Left ventricle myocardium superior (tissue), 1 donor: Measurements from ENCODE around the gene CYP4F2. TPM values are rescaled to one million over a fixed set of nuclear protein-coding genes. Genes with fewer than 3 reads are reported as not detected.
"Not testable (repeated sequence)": the region's sequence is repeated elsewhere in the genome, so short reads cannot be mapped to it uniquely, and the experiment has no call there.

Experiments
- ATAC-seq: fragments of 200-7000 bp; cut with Tn5 transposase; one replicate; pipeline ENCODE4 v1.9.1; 2020; ENCODE audit warnings: mild to moderate bottlenecking, moderate library complexity
- DNase-seq: peaks from one replicate; pipeline ENCODE4 v3.0.0-alpha.2; 2020
- intact Hi-C: fragments of 100-400 bp; cut with micrococcal nuclease; formaldehyde crosslinking; loops from one replicate; pipeline ENCODE4 v1.11.0; 2022
- long read RNA-seq: library from polyadenylated mRNA; unstranded; transcript quantifications from one replicate; pipeline ENCODE4 v2.0.0, GENCODE V29; 2021
- total RNA-seq: library from RNA; stranded (reverse); fragmentation: NEBNext Ultra II Directional; extraction: Animal tissue kit (Norgen Biotek cat#: 25700); gene quantifications from one replicate; pipeline ENCODE4 v1.2.1, GENCODE V29; 2021
- donor health status: DM: no; HTN: yes; CAD: no; lungs with severe emphysema.

CYP4F2 gene, protein sequence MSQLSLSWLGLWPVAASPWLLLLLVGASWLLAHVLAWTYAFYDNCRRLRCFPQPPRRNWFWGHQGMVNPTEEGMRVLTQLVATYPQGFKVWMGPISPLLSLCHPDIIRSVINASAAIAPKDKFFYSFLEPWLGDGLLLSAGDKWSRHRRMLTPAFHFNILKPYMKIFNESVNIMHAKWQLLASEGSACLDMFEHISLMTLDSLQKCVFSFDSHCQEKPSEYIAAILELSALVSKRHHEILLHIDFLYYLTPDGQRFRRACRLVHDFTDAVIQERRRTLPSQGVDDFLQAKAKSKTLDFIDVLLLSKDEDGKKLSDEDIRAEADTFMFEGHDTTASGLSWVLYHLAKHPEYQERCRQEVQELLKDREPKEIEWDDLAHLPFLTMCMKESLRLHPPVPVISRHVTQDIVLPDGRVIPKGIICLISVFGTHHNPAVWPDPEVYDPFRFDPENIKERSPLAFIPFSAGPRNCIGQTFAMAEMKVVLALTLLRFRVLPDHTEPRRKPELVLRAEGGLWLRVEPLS
- not detected for total RNA-seq
- long read RNA-seq, result 0 reads

DNA sequence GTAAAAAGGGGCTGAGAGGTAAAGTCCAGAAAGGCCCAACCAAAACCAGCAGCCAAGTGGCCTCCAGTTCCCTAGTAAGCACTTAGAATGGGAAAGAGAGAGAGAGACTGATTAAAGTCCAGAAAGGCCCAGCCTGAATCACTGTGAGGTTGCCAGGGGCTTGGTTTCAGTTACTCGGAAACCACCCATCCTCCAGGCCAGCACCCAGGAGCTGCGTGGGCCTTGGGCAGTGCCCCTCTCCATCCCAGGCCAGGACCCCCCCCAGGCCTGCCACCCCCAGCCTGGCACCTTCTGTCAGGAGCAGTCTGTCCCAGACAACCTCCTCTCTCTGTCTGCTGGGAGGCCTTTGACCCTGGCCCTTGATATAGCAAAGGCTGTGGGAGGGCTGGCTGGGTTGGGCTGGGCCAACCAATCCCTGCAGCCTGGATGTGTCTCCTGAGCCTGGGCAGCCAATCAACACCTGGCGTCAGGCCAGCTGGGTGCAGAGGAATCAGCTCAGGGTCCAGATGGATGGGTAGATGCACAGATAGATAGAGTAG lies at the start of gene CYP4F2:
CYP4F2 (minus strand) TSS at position 337 of the 539 bp plus-strand sequence. CDS start 463 bp downstream, outside the sequence.
- ATAC-seq, result no peak
- intact Hi-C loops, result no loop called here
- DNase-seq, result no peak

DNA sequence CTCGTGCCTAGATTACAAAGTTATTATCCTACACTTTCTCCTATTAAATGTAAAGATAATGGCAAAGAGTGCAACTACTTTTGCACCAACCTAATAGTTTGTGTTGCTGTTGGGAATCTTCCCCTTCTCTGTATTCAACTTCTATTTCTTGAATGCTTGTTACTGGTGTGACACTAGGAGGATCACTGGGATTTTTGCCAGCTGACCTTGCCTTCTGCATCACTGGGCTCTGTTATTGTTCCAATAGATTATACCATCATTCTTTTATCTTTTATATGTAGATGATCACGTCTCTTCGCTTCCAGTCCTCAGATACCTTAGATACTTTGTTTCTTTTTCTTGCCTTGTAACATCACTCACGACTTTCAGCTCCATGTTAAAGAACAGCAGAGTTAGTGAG lies 47.4 kb upstream of the CYP4F2 start:
- intact Hi-C loops, result no loop called here
- DNase-seq (no peak), ATAC-seq (no peak)

GRCh38 chr19:15944401-15944800 lies 46.5 kb upstream of the CYP4F2 start:
- intact Hi-C loops, result no loop called here
- ATAC-seq (no peak), DNase-seq (no peak)

GRCh38 chr19:15937771-15938170 lies 39.9 kb upstream of the CYP4F2 start:
- intact Hi-C loops, result no loop called here
- no peak for ATAC-seq
- DNase-seq, result no peak

DNA sequence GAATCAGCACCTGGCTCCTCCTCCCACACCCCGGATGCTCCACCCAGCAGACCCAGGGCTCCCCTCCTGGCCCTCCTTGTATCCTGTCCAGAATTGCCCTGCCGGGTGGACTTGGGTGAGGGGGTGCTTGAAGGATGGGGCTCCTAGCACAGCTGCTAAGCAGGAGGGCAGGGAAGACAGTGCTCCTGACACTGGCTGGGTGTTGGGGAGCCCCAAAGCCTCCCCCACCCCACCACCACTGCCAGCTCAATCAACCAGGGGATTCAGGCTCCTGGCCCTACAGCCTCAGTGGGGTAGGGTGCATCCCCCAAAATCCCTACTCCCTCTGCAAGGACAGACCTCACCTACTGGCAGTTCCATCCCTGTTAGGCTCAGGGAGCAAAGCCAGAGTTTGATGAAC lies 39.1 kb upstream of the CYP4F2 start:
- intact Hi-C loops, result no loop called here
- DNase-seq (no peak), ATAC-seq (no peak)

DNA sequence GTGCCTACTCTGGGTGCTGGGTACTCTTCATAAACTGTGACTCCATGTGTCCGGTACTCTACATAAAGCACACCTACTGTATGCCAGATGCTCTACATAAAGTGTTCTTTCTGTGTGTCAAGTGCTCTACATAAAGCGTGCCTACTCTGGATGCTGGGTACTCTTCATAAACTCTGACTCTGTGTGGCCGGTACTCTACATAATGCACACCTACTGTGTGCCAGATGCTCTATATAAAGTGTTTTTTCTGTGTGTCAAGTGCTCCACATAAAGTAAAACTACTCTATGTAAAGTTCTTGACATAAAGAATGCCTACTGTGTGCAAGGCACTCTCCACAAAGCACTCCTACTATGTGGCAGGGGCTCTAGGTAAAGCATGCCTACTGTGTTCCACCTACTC lies 38.3 kb upstream of the CYP4F2 start:
- intact Hi-C loops, result no loop called here
- ATAC-seq, result no peak
- no peak for DNase-seq

DNA sequence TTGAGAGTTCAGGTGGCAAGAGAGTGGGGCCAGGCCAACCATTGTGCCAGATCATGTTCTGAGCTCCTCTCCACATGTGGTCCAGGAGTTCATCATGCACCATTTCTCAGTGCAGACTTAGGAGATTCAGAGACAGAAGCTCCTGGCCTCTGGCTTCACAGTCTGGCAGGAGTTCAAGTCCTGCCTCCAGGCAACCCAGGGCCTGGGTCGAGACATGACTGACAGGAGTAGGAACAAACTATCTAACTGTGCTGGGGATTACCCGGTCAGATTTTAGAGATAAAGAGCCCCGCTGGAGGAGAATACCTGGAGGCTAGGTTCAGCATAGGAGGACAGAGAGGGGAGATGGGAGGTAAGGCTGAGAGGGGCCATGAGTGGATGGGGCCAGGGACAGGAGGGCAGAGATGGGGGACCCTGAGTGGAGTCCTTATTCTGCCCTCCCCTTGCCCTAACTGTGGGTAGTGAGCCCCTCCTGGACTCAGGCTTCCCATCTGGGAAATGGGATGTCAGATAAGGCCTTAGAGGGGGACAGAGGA lies 37.4 kb upstream of the CYP4F2 start:
- DNase-seq, result no peak
- intact Hi-C loops, result no loop called here
- no peak for ATAC-seq

GRCh38 chr19:15934332-15935078 lies 36.6 kb upstream of the CYP4F2 start, which contains the start of gene CYP4F11:
Gene CYP4F11, minus strand, starts transcription at chr19:15934529. Its CDS starts 121 bp downstream, at chr19:15934408.
- peak; percentile 93 for ATAC-seq
- peak; percentile 71 for DNase-seq
- intact Hi-C loops, result no loop called here

- intact Hi-C loops, DNase-seq, ATAC-seq: not testable (repeated sequence)
Observed at GRCh38 chr19:15933761-15934331, 36.0 kb upstream of the CYP4F2 start.

GRCh38 chr19:15928321-15928720 lies 30.4 kb upstream of the CYP4F2 start:
- DNase-seq, result no peak
- intact Hi-C loops, result no loop called here
- ATAC-seq, result no peak

DNA sequence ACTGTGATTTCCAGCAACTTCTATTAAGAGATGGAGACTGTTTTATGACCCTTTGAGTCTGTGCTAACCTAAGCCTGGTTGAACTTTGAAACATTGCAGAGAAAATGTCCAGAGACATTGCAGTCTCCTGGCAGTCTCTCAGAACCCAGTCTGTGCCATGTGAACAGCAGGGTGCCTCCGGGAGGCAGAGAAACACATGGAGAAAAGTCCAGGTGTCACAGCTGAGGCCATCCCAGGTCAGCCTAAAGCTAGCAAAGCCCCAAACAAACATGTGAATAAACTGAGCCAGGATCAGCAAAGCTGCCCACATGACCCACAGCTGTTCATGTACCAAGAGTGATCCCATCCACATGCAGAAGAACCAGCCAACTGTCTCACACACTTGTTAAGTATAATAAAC lies 28.6 kb upstream of the CYP4F2 start:
- ATAC-seq (no peak), DNase-seq (no peak)
- intact Hi-C loops, result no loop called here

DNA sequence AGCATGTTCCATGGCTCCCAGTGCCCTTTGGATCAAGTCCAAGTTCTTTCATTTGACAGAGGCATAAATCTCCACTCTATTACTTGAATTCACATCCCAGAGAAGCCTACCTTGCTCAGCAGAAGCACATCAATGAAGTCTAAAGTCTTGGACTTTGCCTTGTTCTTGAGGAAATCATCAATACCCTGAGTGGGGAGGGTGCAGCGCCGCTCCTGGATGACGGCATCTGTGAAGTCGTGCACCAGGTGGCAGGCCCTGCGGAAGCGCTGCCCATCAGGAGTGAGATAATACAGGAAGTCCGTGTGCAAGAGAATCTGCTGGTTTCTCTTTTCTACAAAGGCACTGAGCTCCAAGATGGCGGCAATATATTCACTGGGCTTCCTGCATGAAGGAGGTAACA lies 25.8 kb upstream of the CYP4F2 start:
- no peak for ATAC-seq
- DNase-seq, result no peak
- intact Hi-C loops, result no loop called here

- no peak for ATAC-seq
Observed at GRCh38 chr19:15922021-15922420, 24.1 kb upstream of the CYP4F2 start.

GRCh38 chr19:15919243-15919642 lies 21.4 kb upstream of the CYP4F2 start:
- DNase-seq (no peak), ATAC-seq (no peak)
- intact Hi-C loops, result no loop called here

More at GRCh38 chr19:15922021-15922420, 24.1 kb upstream of the CYP4F2 start:
- intact Hi-C loops, result no loop called here
- no peak for DNase-seq

DNA sequence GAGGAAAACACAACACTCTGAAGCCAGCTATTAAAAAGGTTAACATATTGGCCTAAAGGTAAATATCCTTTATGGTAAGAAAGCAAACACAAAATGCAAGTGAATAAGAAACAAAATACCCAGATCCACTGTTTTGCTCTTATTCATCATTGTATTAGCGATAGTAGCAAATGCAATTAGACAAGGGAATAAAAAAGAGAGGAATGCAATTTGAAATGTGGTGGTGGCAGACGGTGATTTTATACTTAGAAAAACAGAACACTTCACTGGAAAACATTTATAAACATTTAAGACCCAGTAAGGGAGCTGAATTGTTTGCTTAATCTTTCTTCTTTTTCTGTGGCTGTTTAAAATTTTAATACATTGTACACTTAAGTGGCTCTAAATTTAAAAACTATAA lies 17.2 kb upstream of the CYP4F2 start:
- no peak for DNase-seq
- intact Hi-C loops, result no loop called here
- no peak for ATAC-seq

DNA sequence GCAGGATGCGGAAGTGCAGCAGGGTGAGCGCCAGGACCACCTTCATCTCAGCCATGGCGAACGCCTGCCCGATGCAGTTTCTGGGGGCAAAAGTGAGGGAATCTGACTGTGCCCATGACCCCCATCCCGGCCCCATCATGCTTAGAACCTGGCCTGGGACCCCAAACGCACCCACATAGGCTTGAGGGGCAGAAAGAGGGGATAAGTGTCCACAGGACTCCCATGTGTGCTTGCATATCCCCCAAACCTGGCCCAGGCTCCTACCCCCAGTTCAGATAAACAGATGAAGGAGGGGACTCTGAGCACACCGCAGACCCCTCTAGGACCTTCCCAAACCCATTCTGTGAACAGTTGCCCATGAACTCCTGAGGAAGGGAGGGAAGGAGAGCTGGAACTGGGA lies 16.0 kb upstream of the CYP4F2 start:
- no peak for ATAC-seq
- intact Hi-C loops, result no loop called here
- no peak for DNase-seq

DNA sequence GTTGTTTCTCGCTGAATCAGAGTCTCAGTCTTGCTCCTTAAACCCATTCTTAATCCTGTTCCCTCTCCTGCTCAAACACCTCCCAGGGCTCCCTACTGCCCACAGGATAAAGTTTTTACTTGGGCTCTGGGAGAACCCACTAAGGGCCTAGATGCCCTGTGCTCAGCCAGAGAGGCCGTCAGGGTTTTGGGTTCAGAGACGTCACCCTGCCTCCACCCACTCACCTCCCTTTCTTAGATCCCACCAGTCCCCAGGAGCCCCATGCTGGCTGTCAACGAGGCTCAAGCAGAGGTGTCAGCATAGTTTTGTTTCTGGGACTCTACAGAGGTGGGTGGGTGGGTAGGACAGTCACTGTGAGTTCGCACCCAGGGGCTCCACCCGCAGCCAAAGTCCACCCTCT lies 15.5 kb upstream of the CYP4F2 start:
- DNase-seq (no peak), ATAC-seq (no peak)
- intact Hi-C loops, result no loop called here

DNA sequence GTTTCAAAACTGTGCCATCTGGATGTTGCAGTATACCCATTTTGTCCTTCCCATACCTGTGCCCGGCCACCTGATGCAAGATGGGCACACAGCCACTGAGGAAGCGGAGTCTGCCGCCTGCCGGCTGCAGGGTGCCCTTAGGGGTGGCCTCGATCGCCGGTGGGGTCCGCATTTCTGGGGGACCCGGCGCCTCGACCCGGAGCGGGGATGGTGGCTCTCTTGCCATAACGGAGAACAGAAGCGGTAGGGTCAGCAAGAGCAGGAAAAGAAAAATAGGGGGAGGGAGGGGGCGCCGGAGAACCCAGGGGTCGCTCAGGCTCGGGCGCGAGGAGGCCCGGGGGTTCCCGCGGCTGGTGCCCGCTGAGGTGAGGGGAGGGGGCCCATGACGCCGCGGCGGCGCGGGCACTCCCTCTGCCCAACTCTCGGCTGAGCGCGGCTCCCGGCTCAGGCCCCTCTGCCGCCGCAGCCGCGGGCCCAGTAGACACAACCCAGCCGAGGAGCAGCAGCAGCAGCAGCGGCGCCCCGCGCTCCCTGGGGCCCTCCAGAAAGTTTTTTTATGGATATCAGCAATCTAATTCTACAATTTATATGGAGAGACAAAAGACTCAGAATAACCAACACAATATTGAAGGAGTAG lies 13.8 kb upstream of the CYP4F2 start:
- intact Hi-C loops, result no loop called here
- DNase-seq, result no peak

GRCh38 chr19:15905026-15905425 lies 7.2 kb upstream of the CYP4F2 start:
- intact Hi-C loops, result no loop called here
- DNase-seq (no peak), ATAC-seq (no peak)

More for the DNA sequence above, 13.8 kb upstream of the CYP4F2 start:
- no peak for ATAC-seq
